Activated T-cell treated with anti-CD3 and anti-CD28 coated beads for 48 hours (primary cell): ENCODE measurements around the gene DENR.
"Not testable (repeated sequence)": the region's sequence is repeated elsewhere in the genome, so short reads cannot be mapped to it uniquely, and the experiment has no call there.

Experiments used
- DNase-seq: peaks from one replicate; pipeline ENCODE4 v3.0.0-alpha.2; 2020; ENCODE audit warnings: low read depth

Gene DENR

DNA sequence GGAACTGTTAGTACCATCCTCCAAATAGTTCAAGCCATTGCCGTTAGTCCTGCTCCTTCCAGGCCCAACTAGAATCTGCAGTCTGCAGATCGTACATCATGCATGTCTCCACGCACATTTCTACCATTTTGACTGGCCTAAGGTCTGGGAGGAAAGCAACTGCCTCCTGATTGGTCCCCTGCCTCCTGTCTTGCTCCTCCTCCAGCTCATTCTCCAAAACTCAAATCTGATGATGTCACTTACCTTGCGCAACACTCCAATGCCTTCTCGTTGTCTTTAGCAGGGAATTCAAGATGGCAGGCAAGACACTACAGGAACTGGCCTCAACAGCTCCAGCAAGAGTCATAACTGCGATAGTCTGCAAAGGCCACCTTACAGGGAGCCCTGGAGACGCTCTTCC lies 12.3 kb upstream of the DENR start:
- no peak for DNase-seq

DNA sequence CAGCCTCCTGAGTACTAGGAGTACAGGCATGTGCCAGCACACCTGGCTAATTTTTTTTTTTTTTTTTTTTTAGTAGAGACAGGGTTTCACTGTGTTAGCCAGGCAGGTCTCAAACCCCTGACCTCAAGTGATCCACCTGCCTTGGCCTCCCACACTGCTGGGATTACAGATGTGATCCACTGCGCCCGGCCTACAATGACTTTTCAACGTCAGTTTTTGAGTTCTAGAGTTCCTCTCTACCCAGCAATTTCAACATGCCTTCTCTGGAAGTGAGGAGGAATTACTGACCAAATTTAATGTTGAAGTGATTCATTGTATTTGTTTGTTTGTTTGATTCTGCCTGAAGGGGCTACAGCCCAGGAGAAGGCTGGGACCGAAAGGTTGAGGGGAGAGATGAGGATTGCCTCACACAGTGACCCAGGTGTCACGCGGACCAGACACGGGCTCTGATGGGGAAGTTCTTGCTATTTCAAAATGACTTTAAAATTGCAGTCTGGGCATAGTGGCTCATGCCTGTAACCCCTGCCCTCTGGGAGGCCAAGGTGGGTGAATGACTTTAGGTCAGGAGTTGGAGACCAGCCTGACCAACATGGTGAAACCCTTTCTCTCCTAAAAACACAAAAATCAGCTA lies 8.6 kb upstream of the DENR start:
- no peak for DNase-seq

DNA sequence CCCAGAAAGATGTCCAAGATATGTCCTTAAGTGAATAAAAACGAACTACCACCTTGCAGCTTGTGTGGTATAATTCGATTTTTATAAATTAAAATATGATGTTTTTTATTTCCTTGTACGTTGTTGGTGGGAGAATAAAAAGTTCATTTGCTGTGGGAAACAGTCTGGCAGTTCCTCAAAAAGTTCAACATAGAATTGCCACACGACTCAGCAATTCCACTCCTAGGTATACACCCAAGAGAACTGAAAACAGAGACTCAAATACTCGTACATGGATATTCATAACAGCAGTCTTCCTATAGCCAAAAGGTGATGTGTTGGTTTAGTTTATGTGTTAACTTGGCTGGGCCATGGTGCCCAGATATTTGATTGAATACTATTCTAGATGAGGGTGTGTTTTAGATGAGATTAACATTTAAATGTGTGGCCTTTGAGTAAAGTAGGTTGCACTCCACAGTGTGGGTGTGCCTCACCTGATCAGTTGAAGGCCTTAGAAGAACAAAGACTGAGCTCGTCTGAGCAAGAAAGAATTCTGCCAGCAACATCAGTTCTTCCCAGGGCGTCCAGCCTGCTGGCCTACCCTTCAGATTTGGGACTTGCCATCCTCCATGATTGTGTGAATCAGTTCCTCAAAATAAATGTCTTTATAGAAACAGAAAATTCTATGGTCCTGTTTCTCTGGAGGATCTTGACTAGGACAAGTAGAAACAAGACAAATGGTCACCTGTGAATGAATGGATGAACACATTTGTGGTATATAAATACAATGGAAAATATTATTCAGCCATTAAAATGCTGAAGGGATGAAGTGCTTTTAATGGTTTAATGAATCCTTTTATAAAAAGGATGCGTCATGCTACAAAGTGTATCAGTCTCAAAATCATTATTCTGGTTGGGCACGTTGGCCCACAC lies 5.1 kb upstream of the DENR start:
- no peak for DNase-seq

- DNase-seq = no peak
Observed at GRCh38 chr12:122749569-122750332, 2.9 kb upstream of the DENR start.

DNA sequence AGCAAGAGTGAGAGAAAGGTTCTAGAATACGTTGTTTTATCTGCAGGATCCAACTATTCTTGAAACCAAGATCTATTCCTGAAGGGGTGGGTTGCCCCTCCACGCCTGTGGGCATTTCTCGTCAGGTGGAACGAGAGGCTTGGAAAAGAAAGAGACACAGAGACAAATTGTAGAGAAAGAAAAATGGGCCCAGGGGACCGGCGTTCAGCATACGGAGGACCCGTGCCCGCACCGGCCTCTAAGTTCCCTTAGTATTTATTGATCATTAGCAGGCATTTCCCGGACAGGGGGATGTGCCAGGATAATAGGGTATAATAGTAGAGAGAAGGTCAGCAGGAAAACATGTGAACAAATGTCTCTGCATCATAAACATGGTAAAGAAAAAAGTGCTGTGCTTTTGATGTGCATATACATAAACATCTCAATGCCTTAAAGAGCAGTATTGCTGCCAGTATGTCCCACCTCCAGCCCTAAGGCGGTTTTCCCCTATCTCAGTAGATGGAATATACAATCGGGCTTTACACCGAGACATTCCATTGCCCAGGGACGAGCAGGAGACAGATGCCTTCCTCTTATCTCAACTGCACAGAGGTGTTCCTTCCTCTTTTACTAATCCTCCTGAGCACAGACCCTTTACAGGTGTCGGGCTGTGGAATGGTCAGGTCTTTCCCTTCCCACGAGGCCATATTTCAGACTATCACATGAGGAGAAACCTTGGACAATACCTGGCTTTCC lies 1.7 kb upstream of the DENR start:
- not testable (repeated sequence) for DNase-seq

- no peak for DNase-seq
Observed at GRCh38 chr12:122753319-122753650, 661 bp downstream of the DENR start.

DNA sequence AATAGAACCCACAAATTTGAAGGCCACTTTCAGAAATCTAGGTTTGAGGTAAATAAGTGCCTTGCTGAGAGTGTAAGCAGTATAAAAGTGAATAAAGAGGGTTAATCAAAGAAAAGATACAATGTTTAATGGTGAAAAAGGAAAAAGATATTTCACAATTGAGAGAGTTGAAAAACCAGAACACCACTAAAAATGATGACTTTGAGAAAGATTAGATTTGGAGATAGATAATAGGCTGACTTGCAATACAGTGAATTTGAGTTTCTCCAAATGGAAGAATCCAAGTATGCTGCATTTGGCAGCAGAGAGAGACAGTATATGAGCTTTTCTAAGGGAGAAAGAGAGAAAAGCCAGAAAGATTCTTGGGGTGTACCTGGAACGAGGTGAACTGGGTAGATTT lies 2.2 kb downstream of the DENR start:
- no peak for DNase-seq

DNA sequence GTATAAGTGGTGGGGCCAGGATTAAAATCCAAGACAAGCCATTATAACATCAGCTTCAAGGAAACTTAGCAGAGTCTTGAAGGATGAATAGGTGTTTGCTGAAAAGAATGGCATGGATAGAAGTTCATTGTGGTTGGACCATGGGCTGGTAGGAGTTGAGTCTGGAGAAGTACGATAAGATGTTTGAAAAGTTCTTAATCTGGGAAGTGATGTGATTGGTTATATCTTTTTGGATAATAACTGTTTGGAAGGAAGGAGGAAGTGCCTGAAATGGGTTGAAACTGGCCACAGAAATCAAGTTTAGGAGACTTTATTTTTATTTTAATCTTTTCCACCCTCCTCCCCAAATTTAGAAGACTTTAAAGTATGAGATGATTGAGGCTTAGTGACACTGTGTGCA lies 4.9 kb downstream of the DENR start:
- DNase-seq = no peak

GRCh38 chr12:122785503-122785902 lies 32.9 kb downstream of the DENR start:
- DNase-seq = no peak

DNA sequence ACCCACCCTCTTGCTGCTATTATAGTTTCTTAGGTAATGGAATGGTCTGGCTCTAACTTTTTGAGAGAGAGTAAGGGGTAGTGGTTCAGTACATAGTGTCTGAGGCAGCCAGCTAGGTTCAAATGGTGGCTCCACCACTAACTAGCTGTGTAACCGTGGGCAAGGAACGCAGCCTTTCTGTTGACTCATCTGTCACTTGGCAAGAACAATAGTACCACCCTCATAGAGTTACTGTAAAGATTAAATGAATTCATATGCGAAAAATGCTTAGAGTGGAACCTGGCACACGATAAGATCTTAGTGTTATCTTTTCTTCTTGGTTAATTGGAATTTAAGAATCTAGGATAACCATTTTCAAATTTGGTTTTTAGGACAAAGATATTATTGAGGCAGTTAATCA lies 35.8 kb downstream of the DENR start:
- no peak for DNase-seq

- DNase-seq = no peak
Observed at GRCh38 chr12:122789637-122790036, 37.0 kb downstream of the DENR start.

GRCh38 chr12:122790393-122791075 lies 37.9 kb downstream of the DENR start:
- DNase-seq = no peak

DNA sequence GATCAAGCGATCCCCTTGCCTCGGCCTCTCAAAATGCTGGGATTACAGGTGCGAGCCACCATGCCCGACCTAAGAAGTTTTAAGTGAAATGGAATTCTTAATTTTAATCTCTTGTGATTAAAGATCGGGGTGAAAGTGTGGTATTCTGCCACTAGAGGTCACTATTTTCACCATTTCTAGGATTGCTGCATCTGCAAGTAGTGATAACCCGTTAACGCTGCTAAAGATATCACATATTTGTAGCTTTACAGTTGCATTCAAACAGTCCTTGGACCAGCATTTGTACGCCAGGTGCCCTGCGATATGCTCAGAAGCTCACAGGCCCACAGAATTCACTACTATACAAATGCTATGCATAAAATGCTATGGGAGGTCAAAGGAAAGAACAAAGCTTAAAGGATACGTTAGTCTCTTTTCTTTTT lies 41.1 kb downstream of the DENR start:
- no peak for DNase-seq

DNA sequence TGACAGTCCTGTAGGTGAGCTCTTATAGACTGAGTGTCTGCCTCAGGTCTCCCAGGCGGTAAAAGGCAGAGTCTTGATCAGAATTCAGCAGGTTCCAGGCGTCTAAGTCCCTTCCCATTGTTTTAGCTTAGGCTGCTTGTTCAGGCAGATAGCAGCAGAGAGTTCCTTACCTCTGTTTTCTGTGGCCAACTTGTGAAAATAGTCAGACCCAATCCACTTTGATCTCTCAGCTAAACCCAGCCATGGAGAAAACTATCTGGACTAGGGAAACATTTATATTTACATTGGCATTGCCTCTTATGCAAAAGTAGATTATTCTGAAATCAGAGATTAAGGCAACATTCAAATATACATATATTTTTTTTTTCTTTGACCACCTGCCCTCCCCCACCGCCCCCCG lies 43.2 kb downstream of the DENR start:
- no peak for DNase-seq

DNA sequence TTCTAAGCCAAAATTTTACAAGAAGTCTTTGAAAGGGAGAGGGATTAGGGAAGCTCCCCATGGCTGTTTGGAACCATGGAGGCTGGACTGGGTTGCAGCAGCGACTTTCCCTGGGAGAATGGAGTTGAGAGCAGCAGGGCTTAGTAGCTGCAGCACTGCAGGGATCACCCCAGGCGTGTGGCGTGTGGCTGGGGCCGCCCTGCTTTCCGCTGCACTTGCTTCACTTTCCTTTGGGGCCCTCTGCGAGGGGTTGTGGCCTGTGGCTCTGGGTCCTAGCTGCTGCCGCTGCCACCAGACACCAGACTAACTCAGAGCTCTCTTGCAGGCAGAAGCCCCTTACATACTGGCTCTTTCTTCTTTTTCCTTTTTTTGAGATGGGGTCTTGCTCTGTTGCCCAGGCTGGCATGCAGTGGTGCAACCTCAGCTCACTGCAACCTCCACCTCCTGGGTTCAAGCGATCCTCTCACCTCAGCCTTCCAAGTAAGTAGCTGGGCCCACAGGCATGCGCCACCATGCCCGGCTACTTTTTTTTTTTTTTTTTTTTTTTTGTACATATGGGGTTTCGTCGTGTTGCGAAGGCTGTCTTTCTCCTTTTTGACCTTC lies 47.1 kb downstream of the DENR start:
- DNase-seq = no peak

DNA sequence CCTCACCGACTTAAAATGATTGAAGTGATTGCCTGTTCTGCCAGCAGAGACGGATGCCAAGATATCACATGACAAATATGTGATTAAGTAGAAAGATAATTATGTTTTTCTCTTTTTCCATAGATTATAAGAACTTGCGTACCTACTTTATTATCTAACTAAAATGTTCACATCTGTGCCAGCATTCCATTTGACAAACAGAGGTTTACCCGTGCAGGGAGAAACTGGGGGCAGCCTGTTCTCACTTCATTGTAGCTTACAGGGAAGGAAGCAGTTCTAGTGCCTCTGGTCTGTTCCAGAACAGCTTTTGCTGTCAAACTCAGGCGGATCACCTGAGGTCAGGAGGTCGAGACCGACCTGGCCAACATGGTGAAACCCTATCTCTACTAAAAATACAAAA lies 51.3 kb downstream of the DENR start:
- no peak for DNase-seq

- not testable (repeated sequence) for DNase-seq
Observed at GRCh38 chr12:122804957-122805356, 52.3 kb downstream of the DENR start.

- DNase-seq = no peak
Observed at GRCh38 chr12:122807651-122808050, 55.0 kb downstream of the DENR start.

DNA sequence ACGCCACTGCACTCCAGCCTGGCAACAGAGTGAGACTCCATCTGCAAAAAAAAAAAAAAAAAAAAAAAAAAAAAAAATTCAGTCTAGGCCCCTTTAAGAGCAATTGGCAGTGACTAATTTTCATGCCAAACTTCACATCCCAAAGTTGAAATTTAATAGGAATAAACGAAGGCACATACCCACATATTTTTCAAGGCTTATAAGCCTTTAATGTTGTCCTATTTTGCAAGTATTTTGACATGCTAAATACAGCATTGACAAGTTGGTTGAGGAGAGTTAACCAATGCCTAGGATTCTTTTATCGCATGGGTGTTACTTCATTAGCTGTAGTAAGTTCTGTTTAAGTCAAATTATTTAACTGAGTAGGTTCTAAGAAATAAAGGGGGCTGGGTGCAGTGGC lies 59.2 kb downstream of the DENR start:
- DNase-seq = no peak

DNA sequence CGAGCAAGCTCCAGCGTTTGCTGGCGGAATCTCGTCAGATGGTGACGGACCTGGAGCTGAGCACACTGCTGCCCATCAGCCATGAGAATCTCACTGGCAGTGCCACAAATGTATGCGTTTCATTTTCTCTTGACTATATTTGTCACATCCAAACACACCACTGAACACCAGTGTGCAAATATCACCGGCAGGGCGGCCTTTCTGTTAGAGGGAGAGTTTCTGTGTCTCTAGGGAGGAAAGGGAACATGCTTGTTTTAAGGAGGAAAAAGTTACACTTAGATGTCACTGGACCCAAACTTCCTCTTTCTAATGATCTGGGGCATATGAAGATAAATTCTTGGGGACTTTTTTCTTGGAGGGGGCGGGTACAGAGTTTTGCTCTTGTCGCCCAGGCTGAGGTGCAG lies 60.7 kb downstream of the DENR start:
- DNase-seq = no peak

DNA sequence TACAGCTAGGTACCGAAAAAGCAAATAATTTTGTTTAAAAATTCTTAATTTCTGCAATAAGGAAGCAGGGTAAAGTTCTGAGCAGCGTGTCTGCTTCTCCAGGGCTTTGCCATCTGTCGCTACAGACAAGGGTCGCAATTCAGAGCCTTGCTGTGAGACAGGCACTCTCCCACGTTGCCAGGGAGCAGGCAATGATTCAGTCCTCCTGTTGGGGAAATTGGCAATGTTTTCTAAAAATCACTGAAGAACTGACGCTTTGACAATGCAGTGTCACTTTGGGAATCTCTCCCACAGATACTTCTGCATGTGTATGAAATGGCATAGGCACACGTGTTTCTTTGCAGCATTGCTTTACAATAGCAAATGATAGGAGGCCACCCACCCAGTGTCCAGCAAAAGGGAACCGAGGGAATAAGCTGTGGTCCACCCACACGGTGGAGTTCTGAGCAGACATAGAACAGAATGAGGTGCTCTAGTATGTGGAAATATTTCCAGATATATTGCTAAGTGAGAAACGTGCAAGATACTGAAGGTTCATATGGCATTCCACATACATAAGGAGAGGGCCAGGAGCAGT lies 66.7 kb downstream of the DENR start:
- DNase-seq = no peak
